HEK293 (cell line): ENCODE data around the gene ST7.

Experiments used
- CTCF ChIA-PET: fragments of 350-600 bp; formaldehyde crosslinking; extraction: SDS; loops from one replicate; lab custom pipeline; 2021; ENCODE audit warnings: antibody characterized with exemption; lab: Yijun Ruan, JAX
- POLR2A ChIA-PET: fragments of 300-600 bp; formaldehyde crosslinking; extraction: SDS; loops from one replicate; lab custom pipeline; 2020; ENCODE audit warnings: antibody characterized with exemption, inconsistent platforms; lab: Yijun Ruan, JAX
- H3K27ac ChIP-seq: fragments of 200-500 bp; sonication (Bioruptor generic); 2 replicates; pipeline ENCODE4 v1.5.1; 2014; ENCODE audit warnings: low read depth, low read length, control low read depth, inconsistent platforms; ENCODE audit errors: extremely low read depth
- H3K36me3 ChIP-seq, 2 experiments: fragments of 200-500 bp in 1 of 2; sonication (Bioruptor generic) in 1 of 2; 1 replicate in 1 of 2; 2 replicates in 1 of 2; pipeline ENCODE4 v1.5.1; 2014 to 2017; ENCODE audit warnings: inconsistent platforms in 2 of 2, low read length in 2 of 2; ENCODE audit not compliant: control insufficient read depth in 2 of 2, insufficient read depth in 1 of 2
- H3K4me1 ChIP-seq: fragments of 200-500 bp; sonication (Bioruptor generic); 2 replicates; pipeline ENCODE4 v1.5.1; 2014; ENCODE audit warnings: mild to moderate bottlenecking, low read length, inconsistent platforms; ENCODE audit not compliant: control insufficient read depth, insufficient read depth
- H3K4me3 ChIP-seq: 2 replicates; pipeline ENCODE4 v1.5.1; 2011; ENCODE audit warnings: low read depth, mild to moderate bottlenecking, control low read depth, low read length, moderate library complexity
- H3K9me3 ChIP-seq: fragments of 200-500 bp; sonication (Bioruptor generic); 2 replicates; pipeline ENCODE4 v1.5.1; 2014; ENCODE audit warnings: low read depth, low read length, inconsistent platforms; ENCODE audit not compliant: control insufficient read depth, insufficient read depth
- CTCF ChIP-seq: fragments of 450-650 bp; formaldehyde crosslinking; IDR thresholded peaks from 2 replicates; pipeline ENCODE4 v1.5.1; 2016; ENCODE audit warnings: missing biosample characterization, missing genetic modification characterization
- GLI4 ChIP-seq: fragments of 450-650 bp; formaldehyde crosslinking; IDR thresholded peaks from 2 replicates; pipeline ENCODE4 v1.5.1; 2016; ENCODE audit warnings: missing biosample characterization, missing genetic modification characterization
- KLF10 ChIP-seq: fragments of 450-650 bp; IDR thresholded peaks from 2 replicates; pipeline ENCODE4 v1.5.1; 2018; ENCODE audit warnings: missing biosample characterization, mild to moderate bottlenecking, missing genetic modification characterization
- SCRT1 ChIP-seq: fragments of 450-650 bp; formaldehyde crosslinking; IDR thresholded peaks from 2 replicates; pipeline ENCODE4 v1.5.1; 2016; ENCODE audit warnings: missing biosample characterization, missing genetic modification characterization, borderline replicate concordance
- YY1 ChIP-seq: fragments of 450-650 bp; formaldehyde crosslinking; IDR thresholded peaks from 2 replicates; pipeline ENCODE4 v1.5.1; 2018; ENCODE audit warnings: missing biosample characterization, missing genetic modification characterization
- ZBTB10 ChIP-seq: fragments of 450-650 bp; formaldehyde crosslinking; IDR thresholded peaks from 2 replicates; pipeline ENCODE4 v1.5.1; 2016; ENCODE audit warnings: missing biosample characterization, missing genetic modification characterization
- ZBTB17 ChIP-seq: fragments of 450-650 bp; formaldehyde crosslinking; IDR thresholded peaks from 2 replicates; pipeline ENCODE4 v1.5.1; 2016; ENCODE audit warnings: missing biosample characterization, missing genetic modification characterization
- ZBTB48 ChIP-seq: fragments of 450-650 bp; formaldehyde crosslinking; IDR thresholded peaks from 2 replicates; pipeline ENCODE4 v1.5.1; 2016; ENCODE audit warnings: missing biosample characterization, missing genetic modification characterization
- ZNF138 ChIP-seq: fragments of 450-650 bp; formaldehyde crosslinking; IDR thresholded peaks from 2 replicates; pipeline ENCODE4 v1.5.1; 2016; ENCODE audit warnings: missing biosample characterization, missing genetic modification characterization, borderline replicate concordance
- ZNF18 ChIP-seq: fragments of 450-650 bp; formaldehyde crosslinking; IDR thresholded peaks from 2 replicates; pipeline ENCODE4 v1.5.1; 2016; ENCODE audit warnings: missing biosample characterization, missing genetic modification characterization
- ZNF202 ChIP-seq: fragments of 450-650 bp; formaldehyde crosslinking; IDR thresholded peaks from 2 replicates; pipeline ENCODE4 v1.5.1; 2016; ENCODE audit warnings: missing biosample characterization, missing genetic modification characterization, borderline replicate concordance
- ZNF335 ChIP-seq: fragments of 450-650 bp; formaldehyde crosslinking; conservative IDR thresholded peaks from 2 replicates; pipeline ENCODE4 v1.5.1; 2016; ENCODE audit warnings: missing biosample characterization, missing genetic modification characterization
- ZNF362 ChIP-seq: fragments of 450-650 bp; formaldehyde crosslinking; IDR thresholded peaks from 2 replicates; pipeline ENCODE4 v1.5.1; 2016; ENCODE audit warnings: missing biosample characterization, missing genetic modification characterization
- ZNF426 ChIP-seq: fragments of 450-650 bp; formaldehyde crosslinking; IDR thresholded peaks from 2 replicates; pipeline ENCODE4 v1.5.1; 2017; ENCODE audit warnings: missing biosample characterization, missing genetic modification characterization, mild to moderate bottlenecking, inconsistent platforms, moderate library complexity
- ZNF501 ChIP-seq: fragments of 450-650 bp; formaldehyde crosslinking; IDR thresholded peaks from 2 replicates; pipeline ENCODE4 v1.5.1; 2016; ENCODE audit warnings: missing biosample characterization, missing genetic modification characterization
- ZNF544 ChIP-seq: fragments of 450-650 bp; formaldehyde crosslinking; IDR thresholded peaks from 2 replicates; pipeline ENCODE4 v1.5.0; 2017; ENCODE audit warnings: missing biosample characterization, missing genetic modification characterization
- ZNF585B ChIP-seq: fragments of 450-650 bp; formaldehyde crosslinking; IDR thresholded peaks from 2 replicates; pipeline ENCODE4 v1.5.1; 2016; ENCODE audit warnings: missing biosample characterization, missing genetic modification characterization
- ZNF645 ChIP-seq: fragments of 450-650 bp; formaldehyde crosslinking; IDR thresholded peaks from 2 replicates; pipeline ENCODE4; 2016; ENCODE audit warnings: missing biosample characterization, missing genetic modification characterization
- ZNF664 ChIP-seq: fragments of 450-650 bp; formaldehyde crosslinking; IDR thresholded peaks from 2 replicates; pipeline ENCODE4 v1.5.1; 2016; ENCODE audit warnings: missing biosample characterization, missing genetic modification characterization
- ZNF776 ChIP-seq: fragments of 450-650 bp; formaldehyde crosslinking; IDR thresholded peaks from 2 replicates; pipeline ENCODE4 v1.5.0; 2017; ENCODE audit warnings: missing biosample characterization, missing genetic modification characterization, borderline replicate concordance
- ZNF777 ChIP-seq: fragments of 450-650 bp; formaldehyde crosslinking; IDR thresholded peaks from 2 replicates; pipeline ENCODE4 v1.5.1; 2017; ENCODE audit warnings: missing biosample characterization, missing genetic modification characterization, borderline replicate concordance
- ZSCAN16 ChIP-seq: fragments of 450-650 bp; formaldehyde crosslinking; IDR thresholded peaks from 2 replicates; pipeline ENCODE4 v1.5.1; 2016; ENCODE audit warnings: missing biosample characterization, missing genetic modification characterization

The ST7 gene

GRCh38 chr7:117250801-117251200, 297.5 kb downstream of the ST7 start (continued):
- no peak for TF ChIP-seq ZBTB10 (tag by site-specific recombination)

- Histone ChIP-seq H3K4me1 (no peaks in the 10 kb centered on the region), H3K27ac (no peak overlapping the region), H3K9me3 (no peaks in the 10 kb centered on the region), H3K4me3 (no peak overlapping the region), H3K36me3 (no peaks in the 10 kb centered on the region)
- TF ChIP-seq ZNF664 (tag by site-specific recombination) (no peak), SCRT1 (no peak), ZNF501 (no peak), ZNF426 (tag by site-specific recombination) (no peak), GLI4 (no peak), ZSCAN16 (tag by site-specific recombination) (no peak), ZNF645 (tag by site-specific recombination) (no peak), ZNF202 (tag by site-specific recombination) (no peak), ZNF544 (tag by site-specific recombination) (no peak), ZNF585B (no peak), ZNF138 (no peak), ZNF18 (tag by site-specific recombination) (no peak), YY1 (tag by site-specific recombination) (no peak)
- CTCF ChIA-PET = interaction anchor here (0.6 kb wide), 1 partner anchor 904 kb away, joined by 3 read pairs; no protein-coding TSS in a partner anchor
- POLR2A ChIA-PET = no interaction called here
These were observed 298.4 kb downstream of the ST7 start for GRCh38 chr7:117251687-117252086.

- H3K36me3 ChIP-seq = no peaks in the 10 kb centered on the region
- H3K4me1 ChIP-seq = no peaks in the 10 kb centered on the region
- ChIA-PET POLR2A (no interaction called here), CTCF (no interaction called here)
- no peak overlapping the region for H3K27ac ChIP-seq
- no peaks in the 10 kb centered on the region for H3K9me3 ChIP-seq
- no peak overlapping the region for H3K4me3 ChIP-seq
- TF ChIP-seq ZNF362 (tag by site-specific recombination) (no peak), ZNF776 (tag by site-specific recombination) (no peak), ZNF335 (tag by site-specific recombination) (no peak), ZBTB48 (tag by site-specific recombination) (no peak), ZBTB10 (tag by site-specific recombination) (no peak), CTCF (tag by site-specific recombination) (no peak), ZNF777 (tag by site-specific recombination) (no peak), ZBTB17 (no peak), KLF10 (tag by site-specific recombination) (no peak)
These were observed 306.3 kb downstream of the ST7 start for GRCh38 chr7:117259615-117260014.
